Measurements from ENCODE around the gene CERS6. TPM values are rescaled to one million over a fixed set of nuclear protein-coding genes. Genes with fewer than 3 reads are reported as not detected.
"Not testable (repeated sequence)": the region's sequence is repeated elsewhere in the genome, so short reads cannot be mapped to it uniquely, and the experiment has no call there.

Gene CERS6
- total and polyA plus RNA-seq, 8 donors, result 3.2 to 18.0 (median 7.6) TPM

DNA sequence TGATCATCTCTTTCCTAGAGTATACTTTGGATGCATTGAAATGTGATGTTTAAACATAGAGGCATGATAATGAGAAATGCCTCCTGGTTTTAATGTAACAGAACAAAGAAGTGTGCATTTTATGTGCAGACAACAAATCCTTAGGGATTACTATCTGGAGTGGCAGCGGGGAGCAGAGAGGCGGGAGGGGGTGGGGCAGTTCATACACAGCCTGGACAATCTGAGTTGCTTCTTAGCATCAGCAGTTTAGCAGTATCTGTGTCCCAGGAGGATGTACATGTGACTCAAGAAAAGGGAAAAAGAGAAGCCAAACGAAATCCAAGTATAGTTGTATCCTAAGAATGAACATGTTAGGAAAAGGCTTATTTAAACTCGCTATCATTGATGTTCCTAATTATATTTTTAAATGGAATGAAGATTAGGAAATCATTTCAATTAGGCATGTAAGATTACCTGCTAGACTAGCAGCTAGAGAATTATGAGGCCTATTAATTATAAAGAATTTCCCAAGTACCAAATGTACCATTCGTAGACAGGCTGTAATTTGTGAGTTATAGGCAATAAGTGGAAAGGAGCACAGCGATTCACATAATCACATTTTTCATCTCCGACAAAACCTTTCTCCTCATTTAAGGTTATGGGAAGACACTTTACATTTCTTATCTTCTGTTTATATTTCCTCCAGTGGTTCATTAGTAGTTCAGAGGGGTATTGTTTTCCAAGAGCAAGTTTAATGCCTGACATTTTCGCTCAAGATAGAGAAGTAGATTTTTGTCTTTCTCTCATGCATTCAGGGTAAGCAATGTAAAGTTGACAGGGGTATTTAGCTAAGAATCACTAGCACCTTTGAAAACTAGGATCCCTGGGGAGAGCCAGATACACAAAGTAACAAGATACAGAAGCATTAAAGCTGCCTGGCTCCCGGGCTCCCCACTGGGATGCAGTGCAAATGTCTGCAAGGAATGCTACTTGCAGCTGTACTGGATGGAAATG is 205.1 kb downstream of the CERS6 start:
- no peaks in the 10 kb centered on the region for H3K4me1 ChIP-seq
- FAIRE-seq, result no peak
- no peaks in the 10 kb centered on the region for H3K27me3 ChIP-seq
- TF ChIP-seq CTCF (IDR thresholded peaks at IDR 0.05), result no peak
- H3K9me3 ChIP-seq, result no peaks in the 10 kb centered on the region
- H3K27ac ChIP-seq, result no peak overlapping the region
- no peak for DNase-seq
- 90% methylated on average over 9 of the region's 9 CpGs for WGBS, 2 donors
- H3K4me3 ChIP-seq, result no peak overlapping the region
- intact Hi-C loops (cut with DNase I), result no loop called here
- no peak for ATAC-seq
- no peaks in the 10 kb centered on the region for H3K36me3 ChIP-seq

DNA sequence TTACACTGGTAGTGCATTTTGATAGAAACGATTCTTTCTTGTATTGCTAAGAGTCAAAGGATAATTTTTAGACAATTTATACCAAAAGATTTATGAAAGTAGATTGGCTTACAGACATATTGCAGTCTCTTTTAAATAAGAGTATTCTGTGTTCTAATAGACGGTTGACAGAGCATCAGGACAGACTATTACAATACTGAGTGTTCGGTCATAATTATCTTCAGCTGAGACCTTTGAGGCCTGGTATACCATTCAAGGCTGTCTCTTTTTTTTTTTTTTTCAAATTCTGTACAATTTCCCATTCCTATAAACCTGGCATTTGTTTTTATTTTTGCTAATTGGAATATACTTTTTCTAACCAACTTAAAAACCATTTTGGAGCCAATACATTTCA is 205.8 kb downstream of the CERS6 start:
- no peak for FAIRE-seq
- WGBS, 2 donors, result 75 to 78% methylated on average over 3 of the region's 3 CpGs
- no peak overlapping the region for H3K27ac ChIP-seq
- TF ChIP-seq CTCF (IDR thresholded peaks at IDR 0.05), result no peak
- intact Hi-C loops (cut with DNase I), result no loop called here
- H3K27me3 ChIP-seq, result no peaks in the 10 kb centered on the region
- H3K36me3 ChIP-seq, result no peaks in the 10 kb centered on the region
- no peaks in the 10 kb centered on the region for H3K9me3 ChIP-seq
- no peaks in the 10 kb centered on the region for H3K4me1 ChIP-seq
- H3K4me3 ChIP-seq, result no peak overlapping the region
- no peak for ATAC-seq
- DNase-seq, result no peak

DNA sequence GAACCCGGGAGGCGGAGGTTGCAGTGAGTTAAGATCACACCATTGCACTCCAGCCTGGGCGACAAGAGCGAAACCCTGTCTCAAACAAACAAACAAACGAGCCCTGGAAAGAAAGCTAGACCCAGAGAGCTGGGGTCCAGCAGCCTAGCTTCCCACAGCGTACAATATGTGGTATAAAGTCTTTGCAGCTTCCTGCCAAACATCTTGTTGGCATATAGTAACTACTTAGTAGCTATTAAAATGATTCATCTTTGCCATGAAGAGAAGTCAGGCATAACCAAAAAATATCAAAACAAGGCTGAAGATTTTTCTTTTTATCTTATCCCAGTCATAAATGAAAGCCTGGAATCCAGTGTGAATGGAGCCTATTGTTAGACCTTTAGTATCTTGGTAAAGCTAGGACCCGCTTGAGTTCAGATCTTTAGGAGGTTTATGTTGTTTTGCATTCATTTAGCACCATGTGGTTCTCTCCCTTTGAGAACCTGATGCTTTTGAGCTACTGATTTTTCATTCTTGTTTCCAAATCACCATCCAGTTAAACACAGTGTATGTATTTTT is 206.7 kb downstream of the CERS6 start:
- Histone ChIP-seq H3K27ac (no peak overlapping the region), H3K36me3 (no peaks in the 10 kb centered on the region), H3K4me3 (no peak overlapping the region), H3K9me3 (no peaks in the 10 kb centered on the region), H3K27me3 (no peaks in the 10 kb centered on the region), H3K4me1 (no peaks in the 10 kb centered on the region)
- DNase-seq, result no peak
- intact Hi-C loops (cut with DNase I), result no loop called here
- no peak for FAIRE-seq
- 96 to 98% methylated on average over 7 of the region's 7 CpGs for WGBS, 2 donors
- ATAC-seq, result no peak
- no peak for TF ChIP-seq CTCF (IDR thresholded peaks at IDR 0.05)

GRCh38 chr2:168663993-168664392 is 207.9 kb downstream of the CERS6 start:
- no peaks in the 10 kb centered on the region for H3K36me3 ChIP-seq
- intact Hi-C loops (cut with DNase I), result no loop called here
- no peaks in the 10 kb centered on the region for H3K27me3 ChIP-seq
- no peak for TF ChIP-seq CTCF (IDR thresholded peaks at IDR 0.05)
- FAIRE-seq (no peak), DNase-seq (no peak), ATAC-seq (no peak)
- no peak overlapping the region for H3K27ac ChIP-seq
- H3K4me1 ChIP-seq, result no peaks in the 10 kb centered on the region
- 95 to 96% methylated on average over 3 of the region's 3 CpGs for WGBS, 2 donors
- H3K9me3 ChIP-seq, result no peaks in the 10 kb centered on the region
- H3K4me3 ChIP-seq, result no peak overlapping the region

- DNase-seq; H3K4me3 ChIP-seq; H3K4me1 ChIP-seq; H3K27ac ChIP-seq; ATAC-seq; H3K36me3 ChIP-seq; intact Hi-C loops (cut with DNase I); H3K27me3 ChIP-seq; FAIRE-seq; H3K9me3 ChIP-seq: not testable (repeated sequence)
- 83 to 88% methylated on average over 3 of the region's 3 CpGs for WGBS, 2 donors
Observed at GRCh38 chr2:168664715-168665114, 208.6 kb downstream of the CERS6 start.
